HL-60 (cell line): ENCODE data around the gene ADIRF.

Source experiments
- GABPA ChIP-seq: IDR thresholded peaks from 2 replicates; pipeline ENCODE4 v1.6.1; 2012; ENCODE audit warnings: low read depth
- POLR2AphosphoS5 ChIP-seq: IDR thresholded peaks from 2 replicates; pipeline ENCODE4 v1.6.1; 2012; ENCODE audit warnings: low read depth
- TF ChIP-seq, protein P1 (sequence below): IDR thresholded peaks from one replicate; pipeline ENCODE4 v1.5.1; 2011; ENCODE audit warnings: low read length, control low read depth, inconsistent platforms; ENCODE audit not compliant: insufficient read depth
- TF ChIP-seq, protein P2 (sequence below): IDR thresholded peaks from 2 replicates; pipeline ENCODE4 v1.6.1; 2012; ENCODE audit warnings: low read depth; ENCODE audit not compliant: insufficient replicate concordance

DNA sequence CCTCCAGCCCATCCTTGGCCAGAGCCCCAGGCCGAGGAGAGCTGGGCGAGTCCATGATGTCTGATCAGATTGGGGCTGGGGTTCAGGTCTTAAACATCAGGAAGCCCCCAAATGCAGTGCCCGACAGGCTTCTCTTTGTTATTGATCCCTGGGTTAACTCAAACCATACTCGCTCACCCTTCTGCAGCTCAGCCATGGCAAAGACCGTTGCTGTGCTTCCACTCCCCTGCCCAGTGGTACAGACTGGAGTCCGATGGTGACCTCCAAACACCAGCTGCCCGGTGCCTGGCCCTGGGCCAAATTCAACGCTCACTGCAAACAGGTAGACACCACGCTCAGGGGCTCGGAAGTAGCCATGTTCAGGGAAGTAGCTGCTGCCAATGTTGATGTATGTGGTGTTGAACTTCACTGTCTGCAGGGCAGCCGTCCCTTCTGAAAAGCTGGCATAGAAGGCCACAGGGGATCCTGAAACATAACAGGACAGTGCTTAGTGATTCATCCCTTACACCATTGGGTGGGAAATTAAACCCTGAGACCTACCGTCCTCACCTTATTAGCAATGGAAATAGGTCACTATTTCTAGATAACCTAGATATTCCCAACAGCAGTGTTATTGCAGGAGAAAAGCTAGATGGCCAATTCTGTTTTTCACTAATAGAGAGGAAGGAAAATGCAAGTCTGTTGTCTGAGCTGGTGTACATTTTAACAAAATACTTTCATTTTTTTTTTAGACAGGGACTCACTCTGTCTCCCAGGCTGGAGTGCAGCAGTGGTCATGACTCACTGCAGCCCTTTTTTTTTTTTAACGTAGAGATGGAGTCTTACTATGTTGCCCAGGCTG, 31.4 kb upstream of the ADIRF start:
- TF ChIP-seq, protein P1, sequence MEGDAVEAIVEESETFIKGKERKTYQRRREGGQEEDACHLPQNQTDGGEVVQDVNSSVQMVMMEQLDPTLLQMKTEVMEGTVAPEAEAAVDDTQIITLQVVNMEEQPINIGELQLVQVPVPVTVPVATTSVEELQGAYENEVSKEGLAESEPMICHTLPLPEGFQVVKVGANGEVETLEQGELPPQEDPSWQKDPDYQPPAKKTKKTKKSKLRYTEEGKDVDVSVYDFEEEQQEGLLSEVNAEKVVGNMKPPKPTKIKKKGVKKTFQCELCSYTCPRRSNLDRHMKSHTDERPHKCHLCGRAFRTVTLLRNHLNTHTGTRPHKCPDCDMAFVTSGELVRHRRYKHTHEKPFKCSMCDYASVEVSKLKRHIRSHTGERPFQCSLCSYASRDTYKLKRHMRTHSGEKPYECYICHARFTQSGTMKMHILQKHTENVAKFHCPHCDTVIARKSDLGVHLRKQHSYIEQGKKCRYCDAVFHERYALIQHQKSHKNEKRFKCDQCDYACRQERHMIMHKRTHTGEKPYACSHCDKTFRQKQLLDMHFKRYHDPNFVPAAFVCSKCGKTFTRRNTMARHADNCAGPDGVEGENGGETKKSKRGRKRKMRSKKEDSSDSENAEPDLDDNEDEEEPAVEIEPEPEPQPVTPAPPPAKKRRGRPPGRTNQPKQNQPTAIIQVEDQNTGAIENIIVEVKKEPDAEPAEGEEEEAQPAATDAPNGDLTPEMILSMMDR: no peak
- TF ChIP-seq GABPA: no peak
- no peak for TF ChIP-seq POLR2AphosphoS5
- TF ChIP-seq, protein P2, sequence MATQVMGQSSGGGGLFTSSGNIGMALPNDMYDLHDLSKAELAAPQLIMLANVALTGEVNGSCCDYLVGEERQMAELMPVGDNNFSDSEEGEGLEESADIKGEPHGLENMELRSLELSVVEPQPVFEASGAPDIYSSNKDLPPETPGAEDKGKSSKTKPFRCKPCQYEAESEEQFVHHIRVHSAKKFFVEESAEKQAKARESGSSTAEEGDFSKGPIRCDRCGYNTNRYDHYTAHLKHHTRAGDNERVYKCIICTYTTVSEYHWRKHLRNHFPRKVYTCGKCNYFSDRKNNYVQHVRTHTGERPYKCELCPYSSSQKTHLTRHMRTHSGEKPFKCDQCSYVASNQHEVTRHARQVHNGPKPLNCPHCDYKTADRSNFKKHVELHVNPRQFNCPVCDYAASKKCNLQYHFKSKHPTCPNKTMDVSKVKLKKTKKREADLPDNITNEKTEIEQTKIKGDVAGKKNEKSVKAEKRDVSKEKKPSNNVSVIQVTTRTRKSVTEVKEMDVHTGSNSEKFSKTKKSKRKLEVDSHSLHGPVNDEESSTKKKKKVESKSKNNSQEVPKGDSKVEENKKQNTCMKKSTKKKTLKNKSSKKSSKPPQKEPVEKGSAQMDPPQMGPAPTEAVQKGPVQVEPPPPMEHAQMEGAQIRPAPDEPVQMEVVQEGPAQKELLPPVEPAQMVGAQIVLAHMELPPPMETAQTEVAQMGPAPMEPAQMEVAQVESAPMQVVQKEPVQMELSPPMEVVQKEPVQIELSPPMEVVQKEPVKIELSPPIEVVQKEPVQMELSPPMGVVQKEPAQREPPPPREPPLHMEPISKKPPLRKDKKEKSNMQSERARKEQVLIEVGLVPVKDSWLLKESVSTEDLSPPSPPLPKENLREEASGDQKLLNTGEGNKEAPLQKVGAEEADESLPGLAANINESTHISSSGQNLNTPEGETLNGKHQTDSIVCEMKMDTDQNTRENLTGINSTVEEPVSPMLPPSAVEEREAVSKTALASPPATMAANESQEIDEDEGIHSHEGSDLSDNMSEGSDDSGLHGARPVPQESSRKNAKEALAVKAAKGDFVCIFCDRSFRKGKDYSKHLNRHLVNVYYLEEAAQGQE: no peak
